ENCODE results near the gene FAM222A.

- TF ChIP-seq POLR2AphosphoS5 (IDR thresholded peaks at IDR 0.05; ENCODE audit: low read depth) (no peak), CTCF (IDR thresholded peaks at IDR 0.05; ENCODE audit: insufficient read depth, low read length) (no peak), SPI1 (IDR thresholded peaks at IDR 0.05; ENCODE audit: borderline replicate concordance, low read depth) (no peak), REST (IDR thresholded peaks at IDR 0.05; ENCODE audit: insufficient replicate concordance, low read depth) (no peak), GABPA (IDR thresholded peaks at IDR 0.05; ENCODE audit: low read depth) (no peak)
Measured at GRCh38 chr12:109679501-109680263, 33.9 kb upstream of the FAM222A start.
